ENCODE results near the gene ATF7. TPM values are rescaled to one million over a fixed set of nuclear protein-coding genes. Genes with fewer than 3 reads are reported as not detected.

The ATF7 gene
- total and polyA plus RNA-seq, 2 donors (not counting 1 experiment from before 2014, with no cell fraction given): 15.7 to 42.2 TPM

DNA sequence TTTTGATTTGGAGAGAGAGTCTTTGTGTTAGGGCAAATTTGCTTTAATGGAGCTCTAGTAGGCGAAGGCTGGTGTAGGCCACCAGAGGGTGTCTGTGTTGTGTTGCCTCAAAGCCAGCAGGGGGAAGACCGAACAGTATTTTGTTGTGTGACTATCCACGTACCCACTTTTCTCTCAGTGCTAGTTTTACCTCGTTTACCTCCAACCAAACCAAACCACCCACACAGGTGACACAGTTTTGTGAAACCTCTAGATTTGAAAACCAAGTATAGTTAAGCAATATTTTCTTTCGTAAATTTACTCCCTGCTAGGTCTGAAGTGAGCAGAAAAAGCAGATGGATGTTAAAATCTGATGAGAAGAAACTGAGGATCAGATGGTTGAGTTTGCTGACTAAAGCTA lies 82.6 kb downstream of the ATF7 start:
- Mint-ChIP-seq H3K27me3 (no peaks in the 10 kb centered on the region), H3K27ac (peak overlapping the region; percentile 5), H3K9me3 (ENCODE audit: insufficient read depth) (no peaks in the 10 kb centered on the region), H3K4me1 (peaks cover 5% of the 10 kb centered on the region), H3K4me3 (no peak overlapping the region)
- intact Hi-C loops (cut with micrococcal nuclease): loop anchor here (1.0 to 2.0 kb wide), 2 partner anchors 133 to 203 kb away; partner anchors contain the start of gene ATP5MC2
- POLR2A ChIA-PET: interaction anchor here (1.8 kb wide), 1 partner anchor 132 kb away, joined by 5 read pairs; the partner anchor contains the start of gene ATP5MC2
- Histone ChIP-seq H3K9ac (ENCODE audit: low read length) (no peak overlapping the region), H4K20me1 (ENCODE audit: control insufficient read depth, insufficient read depth, low read length, poor library complexity, severe bottlenecking) (no peaks in the 10 kb centered on the region), H3K79me2 (ENCODE audit: control insufficient read depth, insufficient read depth, low read length) (no peaks in the 10 kb centered on the region), H3K4me1 (ENCODE audit: control insufficient read depth in 2 of 2, insufficient read depth in 2 of 2, low read length in 2 of 2) (no peaks in the 10 kb centered on the region), H3K9me3 (ENCODE audit: control extremely low read depth in 1 of 3, control insufficient read depth in 2 of 3, insufficient read depth in 1 of 3, low read length in 2 of 3) (no peaks in the 10 kb centered on the region), H3K4me2 (replicated peaks; ENCODE audit: low read depth, low read length, poor library complexity, severe bottlenecking) (no peak overlapping the region), H3K27me3 (replicated peaks in 1 of 4; ENCODE audit: control extremely low read depth in 1 of 4, control insufficient read depth in 3 of 4, insufficient read depth in 4 of 4, low read length in 3 of 4) (no peaks in the 10 kb centered on the region), H3K36me3 (replicated peaks in 1 of 2; ENCODE audit: control extremely low read depth in 1 of 2, control insufficient read depth in 1 of 2, extremely low read depth in 1 of 2, insufficient read depth in 2 of 2, low read length in 1 of 2) (peaks cover 0 to 40% of the 10 kb centered on the region in 2 experiments), H3K27ac (ENCODE audit: low read length in 2 of 2) (peak overlapping the region in 1 of 2 donors; percentile 44), H3K4me3 (ENCODE audit: control extremely low read depth in 1 of 5, extremely low read depth in 1 of 5, insufficient read depth in 1 of 5, low read depth in 2 of 5, low read length in 4 of 5) (no peak overlapping the region), H2AFZ (ENCODE audit: insufficient read depth, low read depth, low read length, poor library complexity, severe bottlenecking) (peak overlapping the region; percentile 35)
- ATAC-seq (ENCODE audit: low read depth) (peak; percentile 81), DNase-seq (peak; percentile 61)
- TF ChIP-seq, protein P1, sequence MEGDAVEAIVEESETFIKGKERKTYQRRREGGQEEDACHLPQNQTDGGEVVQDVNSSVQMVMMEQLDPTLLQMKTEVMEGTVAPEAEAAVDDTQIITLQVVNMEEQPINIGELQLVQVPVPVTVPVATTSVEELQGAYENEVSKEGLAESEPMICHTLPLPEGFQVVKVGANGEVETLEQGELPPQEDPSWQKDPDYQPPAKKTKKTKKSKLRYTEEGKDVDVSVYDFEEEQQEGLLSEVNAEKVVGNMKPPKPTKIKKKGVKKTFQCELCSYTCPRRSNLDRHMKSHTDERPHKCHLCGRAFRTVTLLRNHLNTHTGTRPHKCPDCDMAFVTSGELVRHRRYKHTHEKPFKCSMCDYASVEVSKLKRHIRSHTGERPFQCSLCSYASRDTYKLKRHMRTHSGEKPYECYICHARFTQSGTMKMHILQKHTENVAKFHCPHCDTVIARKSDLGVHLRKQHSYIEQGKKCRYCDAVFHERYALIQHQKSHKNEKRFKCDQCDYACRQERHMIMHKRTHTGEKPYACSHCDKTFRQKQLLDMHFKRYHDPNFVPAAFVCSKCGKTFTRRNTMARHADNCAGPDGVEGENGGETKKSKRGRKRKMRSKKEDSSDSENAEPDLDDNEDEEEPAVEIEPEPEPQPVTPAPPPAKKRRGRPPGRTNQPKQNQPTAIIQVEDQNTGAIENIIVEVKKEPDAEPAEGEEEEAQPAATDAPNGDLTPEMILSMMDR (IDR thresholded peaks at IDR 0.05): peak; percentile 71
- TF ChIP-seq EZH2 (IDR thresholded peaks at IDR 0.05; ENCODE audit: borderline replicate concordance, insufficient read depth, low read depth, low read length, poor library complexity, severe bottlenecking): no peak
- WGBS (ENCODE audit: insufficient coverage): 100% methylated on average over 1 of the region's 5 CpGs
- CTCF ChIA-PET: interaction anchor here (0.8 to 4.6 kb wide), 6 partner anchors 10 to 203 kb away, joined by 3 to 58 read pairs (median 9); partner anchors contain the start of gene ATP5MC2

DNA sequence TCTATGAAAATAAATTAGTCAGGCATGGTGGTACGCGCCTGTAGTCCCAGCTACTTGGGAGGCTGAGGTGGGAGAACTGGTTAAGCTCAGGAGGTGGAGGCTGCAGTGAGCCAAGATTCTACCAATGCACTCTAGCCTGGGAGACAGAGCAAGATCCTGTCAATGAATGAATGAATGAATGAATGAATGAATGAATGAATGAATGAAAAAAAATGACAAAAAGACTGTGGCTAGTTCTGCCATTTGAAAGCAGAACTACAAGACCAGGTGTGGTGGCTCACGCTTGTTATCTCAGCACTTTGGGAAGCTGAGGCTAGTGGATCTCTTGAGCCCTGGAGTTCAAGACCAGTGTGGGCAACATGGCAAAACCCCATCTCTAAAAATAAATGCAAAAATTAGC lies 86.7 kb downstream of the ATF7 start:
- Histone ChIP-seq H3K9ac (ENCODE audit: low read length) (no peak overlapping the region), H3K9me3 (ENCODE audit: control extremely low read depth in 1 of 3, control insufficient read depth in 2 of 3, insufficient read depth in 1 of 3, low read length in 2 of 3) (no peaks in the 10 kb centered on the region), H4K20me1 (ENCODE audit: control insufficient read depth, insufficient read depth, low read length, poor library complexity, severe bottlenecking) (no peaks in the 10 kb centered on the region), H2AFZ (ENCODE audit: insufficient read depth, low read depth, low read length, poor library complexity, severe bottlenecking) (no peak overlapping the region), H3K27me3 (replicated peaks in 1 of 4; ENCODE audit: control extremely low read depth in 1 of 4, control insufficient read depth in 3 of 4, insufficient read depth in 4 of 4, low read length in 3 of 4) (no peaks in the 10 kb centered on the region), H3K4me2 (replicated peaks; ENCODE audit: low read depth, low read length, poor library complexity, severe bottlenecking) (no peak overlapping the region), H3K27ac (ENCODE audit: low read length in 2 of 2) (no peak overlapping the region), H3K4me1 (ENCODE audit: control insufficient read depth in 2 of 2, insufficient read depth in 2 of 2, low read length in 2 of 2) (no peaks in the 10 kb centered on the region), H3K36me3 (replicated peaks in 1 of 2; ENCODE audit: control extremely low read depth in 1 of 2, control insufficient read depth in 1 of 2, extremely low read depth in 1 of 2, insufficient read depth in 2 of 2, low read length in 1 of 2) (peaks cover 5 to 59% of the 10 kb centered on the region in 2 experiments), H3K79me2 (ENCODE audit: control insufficient read depth, insufficient read depth, low read length) (no peaks in the 10 kb centered on the region), H3K4me3 (ENCODE audit: control extremely low read depth in 1 of 5, extremely low read depth in 1 of 5, insufficient read depth in 1 of 5, low read depth in 2 of 5, low read length in 4 of 5) (no peak overlapping the region)
- Mint-ChIP-seq H3K4me3 (no peak overlapping the region), H3K27me3 (no peaks in the 10 kb centered on the region), H3K27ac (no peak overlapping the region), H3K9me3 (ENCODE audit: insufficient read depth) (no peaks in the 10 kb centered on the region), H3K4me1 (peaks cover 5% of the 10 kb centered on the region)
- 93% methylated on average over 3 of the region's 3 CpGs for WGBS (ENCODE audit: insufficient coverage)
- TF ChIP-seq, protein P1 (IDR thresholded peaks at IDR 0.05): no peak
- no peak for TF ChIP-seq EZH2 (IDR thresholded peaks at IDR 0.05; ENCODE audit: borderline replicate concordance, insufficient read depth, low read depth, low read length, poor library complexity, severe bottlenecking)
- ChIA-PET POLR2A (no interaction called here), CTCF (interaction anchor here (1.3 kb wide), 1 partner anchor 136 kb away, joined by 4 read pairs; the partner anchor contains the start of gene ATP5MC2)
- DNase-seq (no peak), ATAC-seq (ENCODE audit: low read depth) (no peak)
- intact Hi-C loops (cut with micrococcal nuclease): no loop called here

Data from B cell (primary cell).